ENCODE data around the gene SLC35F3.
"Not testable (repeated sequence)": the region's sequence is repeated elsewhere in the genome, so short reads cannot be mapped to it uniquely, and the experiment has no call there.

The SLC35F3 gene

GRCh38 chr1:234231061-234231892 lies 326.8 kb downstream of the SLC35F3 start:
- no peak for DNase-seq

GRCh38 chr1:234231893-234232276 lies 327.4 kb downstream of the SLC35F3 start:
- no peak for DNase-seq

- no peak for DNase-seq
Observed at GRCh38 chr1:234234199-234234598, 329.7 kb downstream of the SLC35F3 start.

GRCh38 chr1:234235434-234235881 lies 331.0 kb downstream of the SLC35F3 start:
- DNase-seq, result no peak

- DNase-seq, result no peak
Observed at GRCh38 chr1:234237393-234237792, 332.9 kb downstream of the SLC35F3 start.

GRCh38 chr1:234238060-234238459 lies 333.6 kb downstream of the SLC35F3 start:
- DNase-seq, result no peak

- no peak for DNase-seq
Observed at GRCh38 chr1:234239515-234239914, 335.0 kb downstream of the SLC35F3 start.

GRCh38 chr1:234239936-234240335 lies 335.5 kb downstream of the SLC35F3 start:
- no peak for DNase-seq

GRCh38 chr1:234240680-234241079 lies 336.2 kb downstream of the SLC35F3 start:
- DNase-seq, result no peak

GRCh38 chr1:234241941-234242490 lies 337.5 kb downstream of the SLC35F3 start:
- DNase-seq, result no peak

- DNase-seq, result no peak
Observed at GRCh38 chr1:234243521-234244260, 339.2 kb downstream of the SLC35F3 start.

- DNase-seq, result no peak
Observed at GRCh38 chr1:234244482-234244881, 340.0 kb downstream of the SLC35F3 start.

- no peak for DNase-seq
Observed at GRCh38 chr1:234246638-234247116, 342.2 kb downstream of the SLC35F3 start.

- DNase-seq, result not testable (repeated sequence)
Observed at GRCh38 chr1:234247746-234248145, 343.3 kb downstream of the SLC35F3 start.

GRCh38 chr1:234250747-234251146 lies 346.3 kb downstream of the SLC35F3 start:
- no peak for DNase-seq

GRCh38 chr1:234253732-234254131 lies 349.3 kb downstream of the SLC35F3 start:
- DNase-seq, result no peak

- no peak for DNase-seq
Observed at GRCh38 chr1:234256359-234256758, 351.9 kb downstream of the SLC35F3 start.

GRCh38 chr1:234258071-234258470 lies 353.6 kb downstream of the SLC35F3 start:
- DNase-seq, result no peak

GRCh38 chr1:234260578-234260977 lies 356.1 kb downstream of the SLC35F3 start:
- DNase-seq, result peak; percentile 2

- no peak for DNase-seq
Observed at GRCh38 chr1:234261545-234261944, 357.1 kb downstream of the SLC35F3 start.

- DNase-seq, result no peak
Observed at GRCh38 chr1:234262007-234262753, 357.7 kb downstream of the SLC35F3 start.

GRCh38 chr1:234262754-234263105 lies 358.3 kb downstream of the SLC35F3 start:
- no peak for DNase-seq

GRCh38 chr1:234264832-234265231 lies 360.4 kb downstream of the SLC35F3 start:
- DNase-seq, result no peak
